ENCODE data around the gene OCA2.

DNA sequence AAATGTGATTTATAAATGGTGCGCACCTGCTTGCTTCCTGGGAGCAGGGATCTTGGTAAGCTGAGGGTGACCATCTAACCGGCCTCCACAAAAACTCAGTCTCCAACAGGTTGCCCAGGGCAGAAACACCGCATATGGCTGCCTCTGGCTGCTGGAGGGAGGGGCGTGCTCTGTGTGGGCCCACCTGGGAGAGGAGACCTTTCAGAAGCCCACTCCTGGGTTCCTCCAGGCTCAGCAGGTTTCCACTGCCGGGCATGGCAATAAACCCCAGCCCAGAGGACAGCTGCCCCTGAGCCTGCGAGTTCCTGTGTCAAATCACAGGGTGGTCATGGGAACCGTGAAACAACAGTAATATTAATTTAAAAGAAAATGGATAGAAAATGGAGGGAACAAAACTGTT is 85.6 kb downstream of the OCA2 start:
- TF ChIP-seq, protein P1, sequence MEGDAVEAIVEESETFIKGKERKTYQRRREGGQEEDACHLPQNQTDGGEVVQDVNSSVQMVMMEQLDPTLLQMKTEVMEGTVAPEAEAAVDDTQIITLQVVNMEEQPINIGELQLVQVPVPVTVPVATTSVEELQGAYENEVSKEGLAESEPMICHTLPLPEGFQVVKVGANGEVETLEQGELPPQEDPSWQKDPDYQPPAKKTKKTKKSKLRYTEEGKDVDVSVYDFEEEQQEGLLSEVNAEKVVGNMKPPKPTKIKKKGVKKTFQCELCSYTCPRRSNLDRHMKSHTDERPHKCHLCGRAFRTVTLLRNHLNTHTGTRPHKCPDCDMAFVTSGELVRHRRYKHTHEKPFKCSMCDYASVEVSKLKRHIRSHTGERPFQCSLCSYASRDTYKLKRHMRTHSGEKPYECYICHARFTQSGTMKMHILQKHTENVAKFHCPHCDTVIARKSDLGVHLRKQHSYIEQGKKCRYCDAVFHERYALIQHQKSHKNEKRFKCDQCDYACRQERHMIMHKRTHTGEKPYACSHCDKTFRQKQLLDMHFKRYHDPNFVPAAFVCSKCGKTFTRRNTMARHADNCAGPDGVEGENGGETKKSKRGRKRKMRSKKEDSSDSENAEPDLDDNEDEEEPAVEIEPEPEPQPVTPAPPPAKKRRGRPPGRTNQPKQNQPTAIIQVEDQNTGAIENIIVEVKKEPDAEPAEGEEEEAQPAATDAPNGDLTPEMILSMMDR (IDR thresholded peaks at IDR 0.05), result no peak
- TF ChIP-seq TCF7L2 (IDR thresholded peaks at IDR 0.05; ENCODE audit: low read depth, low read length) (no peak), POLR2AphosphoS5 (IDR thresholded peaks at IDR 0.05; ENCODE audit: low read depth, low read length) (no peak), SIN3A (IDR thresholded peaks at IDR 0.05; ENCODE audit: borderline replicate concordance, insufficient read depth, low read depth, low read length) (no peak)

Measured in Panc1 (cell line).